PC-3 (cell line): ENCODE results near the gene UBL7. TPM values are rescaled to one million over a fixed set of nuclear protein-coding genes. Genes with fewer than 3 reads are reported as not detected.

Source experiments
- ATAC-seq: fragments of 200-7000 bp; cut with Tn5 transposase; 2 replicates; pipeline ENCODE4 v1.9.1; 2020; ENCODE audit warnings: mild to moderate bottlenecking, moderate library complexity
- BruUV-seq: library from RNA; stranded (reverse); fragments of 400-500 nt; replicated peaks from 2 replicates; lab custom pipeline; 2021; lab: Mats Ljungman, UMichigan
- CTCF ChIA-PET: fragments of 300-600 bp; sonication (Branson Sonifier 250); formaldehyde crosslinking; loops from one replicate; lab custom pipeline; 2022; ENCODE audit warnings: antibody characterized with exemption; lab: Charles Lee
- POLR2A ChIA-PET: fragments of 300-600 bp; sonication (Branson Sonifier 250); formaldehyde crosslinking; loops from one replicate; lab custom pipeline; 2022; ENCODE audit warnings: antibody characterized with exemption; ENCODE audit not compliant: unreplicated experiment; lab: Charles Lee
- DNase-seq: peaks from one replicate; pipeline ENCODE4 v3.0.0-alpha.2; 2015
- H2AFZ ChIP-seq: fragments of 300-600 bp; sonication (generic); 2 replicates; pipeline ENCODE4 v1.6.0; 2016; ENCODE audit warnings: antibody characterized with exemption, low read length
- H3F3A ChIP-seq: fragments of 300-600 bp; sonication (generic); one replicate; pipeline ENCODE4 v1.6.0; 2017; ENCODE audit warnings: antibody characterized with exemption, low read length, control low read depth, mild to moderate bottlenecking; ENCODE audit not compliant: unreplicated experiment
- H3K27ac ChIP-seq: fragments of 300-600 bp; sonication (generic); 2 replicates; pipeline ENCODE4 v1.5.1; 2016; ENCODE audit warnings: mild to moderate bottlenecking, low read length
- H3K27me3 ChIP-seq: fragments of 300-600 bp; sonication (generic); 2 replicates; pipeline ENCODE4 v1.6.1; 2016; ENCODE audit warnings: low read length, mixed read lengths
- H3K36me3 ChIP-seq: fragments of 300-600 bp; sonication (generic); 2 replicates; pipeline ENCODE4 v1.6.1; 2016; ENCODE audit warnings: low read depth, mixed run types, low read length, mixed read lengths
- H3K4me1 ChIP-seq: fragments of 300-600 bp; sonication (generic); 2 replicates; pipeline ENCODE4 v1.5.1; 2016; ENCODE audit warnings: low read length; ENCODE audit not compliant: insufficient read depth
- H3K4me2 ChIP-seq: fragments of 300-600 bp; sonication (generic); 2 replicates; pipeline ENCODE4 v1.6.0; 2016; ENCODE audit warnings: low read length
- H3K4me3 ChIP-seq: fragments of 300-600 bp; sonication (generic); 2 replicates; pipeline ENCODE4 v1.5.1; 2016; ENCODE audit warnings: mild to moderate bottlenecking, low read length, mixed read lengths
- H3K79me2 ChIP-seq: fragments of 300-600 bp; sonication (generic); 2 replicates; pipeline ENCODE4 v1.6.1; 2017; ENCODE audit warnings: low read length, mixed read lengths
- H3K9ac ChIP-seq: fragments of 300-600 bp; sonication (generic); 2 replicates; pipeline ENCODE4 v1.6.0; 2016; ENCODE audit warnings: mild to moderate bottlenecking, low read length
- H3K9me2 ChIP-seq: fragments of 300-600 bp; sonication (generic); replicated peaks from 2 replicates; pipeline ENCODE4 v1.6.1; 2016; ENCODE audit warnings: mixed run types, low read length, mixed read lengths
- H3K9me3 ChIP-seq: fragments of 300-600 bp; sonication (generic); 2 replicates; pipeline ENCODE4 v1.6.1; 2016; ENCODE audit warnings: low read length, mixed read lengths
- H4K20me1 ChIP-seq: fragments of 300-600 bp; sonication (generic); 2 replicates; pipeline ENCODE4 v1.6.1; 2016; ENCODE audit warnings: low read length, mixed read lengths
- CTCF ChIP-seq: fragments of 300-600 bp; sonication (generic); conservative IDR thresholded peaks from 2 replicates; pipeline ENCODE4 v1.5.1; 2017; ENCODE audit warnings: antibody characterized with exemption, low read depth, mild to moderate bottlenecking, low read length
- EZH2 ChIP-seq: fragments of 300-600 bp; sonication (generic); IDR thresholded peaks from one replicate; pipeline ENCODE4 v1.6.1; 2017; ENCODE audit warnings: antibody characterized with exemption, mild to moderate bottlenecking, low read length; ENCODE audit not compliant: unreplicated experiment
- EZH2phosphoT487 ChIP-seq: fragments of 300-600 bp; sonication (generic); IDR thresholded peaks from 2 replicates; pipeline ENCODE4 v1.6.1; 2018; ENCODE audit warnings: mild to moderate bottlenecking, antibody characterized with exemption, low read length, borderline replicate concordance
- intact Hi-C: fragments of 100-400 bp; cut with micrococcal nuclease; formaldehyde crosslinking; loops from 2 replicates; pipeline ENCODE4 v1.9.0; 2023
- total RNA-seq: library from RNA; depleted of rRNA; stranded (reverse); fragments of >200 nt; gene quantifications from 2 replicates; pipeline ENCODE4 v1.2.3, GENCODE V29; 2014

Gene UBL7
- total RNA-seq, 1 experiment from 2014 or later = 57.1 TPM

GRCh38 chr15:74502301-74502700 lies 41.3 kb upstream of the UBL7 start:
- CTCF ChIA-PET = no interaction called here
- Histone ChIP-seq H3K27me3 (no peaks in the 10 kb centered on the region), H3K4me1 (peaks cover 34% of the 10 kb centered on the region), H3K9me3 (no peaks in the 10 kb centered on the region), H4K20me1 (no peaks in the 10 kb centered on the region), H2AFZ (no peak overlapping the region), H3K9ac (no peak overlapping the region), H3K36me3 (no peaks in the 10 kb centered on the region), H3F3A (peaks cover 3% of the 10 kb centered on the region), H3K27ac (no peak overlapping the region), H3K4me3 (no peak overlapping the region), H3K4me2 (no peak overlapping the region), H3K79me2 (no peaks in the 10 kb centered on the region), H3K9me2 (no peaks in the 10 kb centered on the region)
- POLR2A ChIA-PET = no interaction called here
- TF ChIP-seq CTCF = no peak
- intact Hi-C loops = no loop called here
- ATAC-seq (no peak), DNase-seq (no peak)
- no TSS peak for BruUV-seq

- Histone ChIP-seq H3K4me3 (no peak overlapping the region), H3F3A (peaks cover 3% of the 10 kb centered on the region), H3K36me3 (no peaks in the 10 kb centered on the region), H4K20me1 (no peaks in the 10 kb centered on the region), H2AFZ (no peak overlapping the region), H3K9me3 (no peaks in the 10 kb centered on the region), H3K27me3 (no peaks in the 10 kb centered on the region), H3K9ac (no peak overlapping the region), H3K4me2 (no peak overlapping the region), H3K4me1 (peaks cover 31% of the 10 kb centered on the region), H3K27ac (no peak overlapping the region), H3K9me2 (no peaks in the 10 kb centered on the region), H3K79me2 (no peaks in the 10 kb centered on the region)
- ATAC-seq (no peak), DNase-seq (no peak)
- TF ChIP-seq EZH2 = no peak
- no peak for TF ChIP-seq EZH2phosphoT487
- CTCF ChIA-PET = no interaction called here
- no TSS peak for BruUV-seq
- POLR2A ChIA-PET = no interaction called here
- intact Hi-C loops = no loop called here
Measured at GRCh38 chr15:74500401-74500800, 39.4 kb upstream of the UBL7 start.

GRCh38 chr15:74499366-74499765 lies 38.4 kb upstream of the UBL7 start:
- H3K9ac ChIP-seq = no peak overlapping the region
- BruUV-seq = no TSS peak
- no peaks in the 10 kb centered on the region for H3K9me3 ChIP-seq
- no peaks in the 10 kb centered on the region for H3K36me3 ChIP-seq
- peaks cover 3% of the 10 kb centered on the region for H3F3A ChIP-seq
- ATAC-seq (no peak), DNase-seq (no peak)
- no peak overlapping the region for H3K27ac ChIP-seq
- ChIA-PET CTCF (no interaction called here), POLR2A (no interaction called here)
- no peaks in the 10 kb centered on the region for H3K27me3 ChIP-seq
- H3K79me2 ChIP-seq = no peaks in the 10 kb centered on the region
- intact Hi-C loops = no loop called here
- H4K20me1 ChIP-seq = no peaks in the 10 kb centered on the region
- no peak overlapping the region for H2AFZ ChIP-seq
- TF ChIP-seq CTCF (no peak), EZH2phosphoT487 (no peak), EZH2 (no peak)
- H3K9me2 ChIP-seq = no peaks in the 10 kb centered on the region
- H3K4me2 ChIP-seq = no peak overlapping the region
- peaks cover 22% of the 10 kb centered on the region for H3K4me1 ChIP-seq
- no peak overlapping the region for H3K4me3 ChIP-seq
